MG63 (cell line): ENCODE measurements around the gene NPHP1. TPM values are rescaled to one million over a fixed set of nuclear protein-coding genes. Genes with fewer than 3 reads are reported as not detected.
"Not testable (repeated sequence)": the region's sequence is repeated elsewhere in the genome, so short reads cannot be mapped to it uniquely, and the experiment has no call there.

Experiments used
- DNase-seq: peaks from one replicate; pipeline ENCODE4 v3.0.0-alpha.2; 2020
- H3K27me3 ChIP-seq: fragments of 250-450 bp; sonication (Bioruptor Pico); 2 replicates; pipeline ENCODE4 v1.5.1; 2020; ENCODE audit warnings: mild to moderate bottlenecking, moderate library complexity
- H3K36me3 ChIP-seq: fragments of 250-450 bp; sonication (Bioruptor Pico); 2 replicates; pipeline ENCODE4 v1.5.1; 2020; ENCODE audit warnings: mild to moderate bottlenecking, moderate library complexity
- H3K4me3 ChIP-seq: fragments of 250-450 bp; sonication (Bioruptor Pico); 2 replicates; pipeline ENCODE4 v1.5.1; 2020; ENCODE audit warnings: mild to moderate bottlenecking, moderate library complexity
- H3K9me3 ChIP-seq: fragments of 250-450 bp; sonication (Bioruptor Pico); 2 replicates; pipeline ENCODE4 v1.5.1; 2020; ENCODE audit warnings: mild to moderate bottlenecking, moderate library complexity
- total RNA-seq: library from RNA; depleted of rRNA; stranded (reverse); fragments of >200 nt; shearing (Covaris generic); gene quantifications from 2 replicates; pipeline ENCODE4 v1.2.3, GENCODE V29; 2014; ENCODE audit warnings: low replicate concordance

Gene NPHP1
- total RNA-seq, 1 experiment from 2014 or later, result 2.5 TPM

DNA sequence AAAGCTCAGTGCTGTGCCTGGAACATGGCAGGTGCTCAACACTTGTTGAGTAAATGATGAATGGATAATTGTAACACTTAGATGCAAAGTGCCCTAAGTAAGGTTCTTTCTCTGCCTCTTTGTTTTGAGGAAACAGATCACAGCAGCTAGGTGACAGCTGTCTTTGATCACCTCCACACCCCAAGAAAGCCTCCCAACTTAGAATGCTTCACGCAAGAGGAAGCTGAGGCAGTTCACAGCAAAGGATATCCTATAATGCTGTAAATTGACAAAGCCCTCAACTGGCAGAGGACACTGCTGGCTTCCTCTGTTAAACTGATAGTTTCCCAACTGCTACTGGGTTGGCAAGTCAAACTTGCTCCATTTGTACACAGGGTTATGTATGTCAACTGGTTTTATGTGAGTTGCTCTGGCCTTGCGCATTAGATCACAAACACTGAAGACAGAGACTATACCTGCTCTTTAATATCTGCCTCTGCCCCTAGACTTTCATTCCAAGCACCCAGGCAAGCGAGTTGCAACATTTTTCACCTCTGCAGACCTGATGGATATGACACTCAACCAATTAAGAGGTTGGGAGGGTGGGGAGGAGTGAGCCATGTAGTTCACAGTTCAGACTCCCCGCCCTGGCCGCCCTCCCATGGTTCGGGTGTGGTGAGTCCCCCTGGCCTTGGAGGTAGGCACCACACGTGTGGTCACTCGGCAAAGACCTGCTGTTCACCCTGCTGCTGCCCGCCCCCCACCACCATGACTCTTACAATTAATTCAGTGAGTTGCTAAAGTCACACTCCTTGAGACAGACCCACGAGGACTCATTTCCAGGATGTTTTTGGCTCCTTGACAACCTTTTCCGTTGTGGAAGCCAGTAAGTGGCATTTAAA, 84.4 kb downstream of the NPHP1 start:
- no peak overlapping the region for H3K4me3 ChIP-seq
- no peaks in the 10 kb centered on the region for H3K27me3 ChIP-seq
- no peak for DNase-seq
- H3K9me3 ChIP-seq, result no peaks in the 10 kb centered on the region
- no peaks in the 10 kb centered on the region for H3K36me3 ChIP-seq

DNA sequence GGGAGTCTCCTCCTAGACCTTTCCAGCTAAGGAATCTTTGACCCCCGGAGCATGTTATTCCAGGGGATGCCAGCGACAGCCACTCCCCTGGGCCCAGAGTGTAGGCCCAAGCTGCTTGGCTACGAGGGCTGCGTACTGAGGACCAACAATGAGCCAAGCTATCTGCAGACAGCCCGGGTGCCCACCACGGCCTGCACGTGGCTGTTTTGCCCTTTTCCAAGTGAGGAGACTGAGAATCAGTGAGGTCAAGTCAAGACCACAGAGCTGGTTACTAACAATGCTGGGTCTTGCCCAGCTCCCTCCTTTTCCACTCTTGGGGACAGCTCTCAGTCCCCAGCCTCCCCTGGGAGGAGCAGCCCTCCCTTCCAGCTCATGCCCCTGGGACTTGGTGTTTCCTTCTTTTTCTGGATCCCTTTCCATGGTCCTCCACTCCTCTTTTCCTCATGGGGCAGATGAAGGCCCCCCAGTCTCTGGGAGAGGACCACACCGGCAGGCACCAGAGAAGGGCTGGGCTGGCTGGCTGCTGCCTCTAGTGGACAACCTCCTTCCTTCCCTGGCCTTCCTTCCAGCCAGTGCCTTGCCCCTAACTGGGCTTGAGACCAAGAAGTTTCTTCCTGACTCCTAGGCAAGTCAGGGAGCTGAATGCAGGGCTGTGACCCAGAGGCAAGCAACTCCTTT, 88.6 kb downstream of the NPHP1 start:
- H3K4me3 ChIP-seq, result no peak overlapping the region
- DNase-seq, result peak; percentile 79
- H3K36me3 ChIP-seq, result no peaks in the 10 kb centered on the region
- no peaks in the 10 kb centered on the region for H3K27me3 ChIP-seq
- H3K9me3 ChIP-seq, result no peaks in the 10 kb centered on the region

- Histone ChIP-seq H3K9me3 (no peaks in the 10 kb centered on the region), H3K4me3 (no peak within 1 kb of the TSS)
- no peak for DNase-seq
Observed at GRCh38 chr2:110115291-110116032, 89.4 kb downstream of the NPHP1 start, which contains the start of gene MALL. TSS of gene MALL (minus strand) at chr2:110115822. CDS start at chr2:110115792, 30 bp downstream.

GRCh38 chr2:110114831-110115255, 90.0 kb downstream of the NPHP1 start:
- DNase-seq, result no peak
- no peak overlapping the region for H3K4me3 ChIP-seq
- H3K9me3 ChIP-seq, result no peaks in the 10 kb centered on the region
- H3K36me3 ChIP-seq, result no peaks in the 10 kb centered on the region
- H3K27me3 ChIP-seq, result no peaks in the 10 kb centered on the region

More at GRCh38 chr2:110115291-110116032, 89.4 kb downstream of the NPHP1 start, which contains the start of gene MALL:
- no peaks in the 10 kb centered on the region for H3K27me3 ChIP-seq
- no peaks in the 10 kb centered on the region for H3K36me3 ChIP-seq

DNA sequence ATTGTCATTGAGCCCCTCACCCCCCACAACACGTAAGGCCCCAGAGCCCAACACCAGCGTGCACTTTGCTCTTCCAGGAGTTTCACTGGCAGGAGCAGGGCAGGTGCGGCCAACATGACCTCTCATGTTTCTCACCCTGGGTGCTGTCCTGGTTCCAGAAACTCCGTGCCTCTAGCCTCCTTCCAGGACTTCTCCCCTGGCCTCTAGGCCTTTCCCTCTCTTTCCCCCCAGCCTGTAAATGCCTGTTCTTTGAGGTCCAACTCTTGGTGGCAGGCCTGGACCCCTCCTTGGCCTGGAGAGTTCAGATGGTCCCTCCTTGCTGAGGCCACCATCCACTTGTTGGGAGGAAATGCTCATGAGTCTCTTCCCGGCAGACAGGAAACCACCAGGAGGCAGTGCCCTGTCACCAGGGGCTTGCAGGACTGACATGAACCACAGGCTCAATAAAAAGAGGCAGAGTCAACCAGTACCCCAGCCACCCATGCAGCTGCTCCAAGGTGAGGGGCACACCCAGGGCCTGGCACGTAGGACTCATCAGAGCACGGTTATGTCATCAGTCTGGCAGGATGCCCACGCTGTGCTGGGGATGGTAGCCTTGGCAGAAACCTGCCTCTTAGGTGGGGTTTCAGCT, 90.7 kb downstream of the NPHP1 start:
- Histone ChIP-seq H3K36me3 (no peaks in the 10 kb centered on the region), H3K4me3 (no peak overlapping the region), H3K9me3 (no peaks in the 10 kb centered on the region), H3K27me3 (no peaks in the 10 kb centered on the region)
- DNase-seq, result peak; percentile 26

- not testable (repeated sequence) for H3K4me3 ChIP-seq, H3K27me3 ChIP-seq, DNase-seq, H3K9me3 ChIP-seq, H3K36me3 ChIP-seq
Observed at GRCh38 chr2:110108291-110108690, 96.5 kb downstream of the NPHP1 start.

DNA sequence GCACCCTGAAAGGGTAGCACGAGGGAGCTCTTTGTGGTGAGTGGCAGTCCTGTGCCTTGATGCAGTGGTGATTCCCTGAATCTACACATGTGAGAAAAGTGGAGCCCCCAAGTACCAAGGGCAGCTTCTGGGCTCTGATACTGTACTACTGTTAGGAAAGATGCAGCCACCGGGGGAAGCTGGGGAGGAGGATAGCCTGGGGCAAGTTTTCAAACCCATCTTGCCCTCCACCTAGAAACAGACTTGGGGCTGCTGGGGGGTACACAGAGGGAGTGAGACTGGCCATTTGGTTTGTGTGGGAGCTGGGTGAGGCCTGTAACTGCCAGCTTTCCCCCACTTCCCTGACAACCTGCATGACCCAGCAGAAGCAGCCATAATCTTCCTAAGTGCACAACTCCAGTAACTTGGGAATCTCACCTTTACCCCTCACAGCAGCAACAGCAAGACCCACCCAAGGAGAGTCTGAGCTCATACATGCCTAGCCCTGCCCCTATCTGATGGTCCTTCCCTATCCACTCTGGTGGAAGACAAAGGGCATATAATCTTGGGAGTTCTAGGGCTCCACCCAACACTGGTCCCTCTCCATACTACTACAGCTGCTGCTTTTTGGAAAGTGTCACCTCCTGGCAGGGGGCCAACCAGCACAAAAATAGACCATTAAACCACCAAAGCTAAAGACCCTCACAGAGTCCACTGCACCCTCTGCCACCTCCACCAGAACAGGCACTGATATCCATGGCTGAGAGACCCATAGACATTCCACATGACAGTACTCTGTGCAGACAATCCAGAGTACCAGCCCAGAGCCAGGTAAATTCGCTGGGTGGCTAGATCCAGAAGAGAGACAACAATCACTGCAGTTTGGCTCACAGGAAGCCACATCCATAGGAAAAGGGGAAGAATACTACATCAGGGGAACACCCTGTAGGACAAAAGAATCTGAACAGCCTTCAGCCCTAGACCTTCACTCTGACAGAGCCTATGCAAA, 97.4 kb downstream of the NPHP1 start:
- H3K36me3 ChIP-seq, result no peaks in the 10 kb centered on the region
- no peak for DNase-seq
- no peaks in the 10 kb centered on the region for H3K9me3 ChIP-seq
- H3K27me3 ChIP-seq, result no peaks in the 10 kb centered on the region
- H3K4me3 ChIP-seq, result no peak overlapping the region

GRCh38 chr2:110106642-110107041, 98.2 kb downstream of the NPHP1 start:
- peak; percentile 41 for DNase-seq
- no peak overlapping the region for H3K4me3 ChIP-seq
- H3K36me3 ChIP-seq, result no peaks in the 10 kb centered on the region
- H3K27me3 ChIP-seq, result no peaks in the 10 kb centered on the region
- no peaks in the 10 kb centered on the region for H3K9me3 ChIP-seq

- no peak overlapping the region for H3K4me3 ChIP-seq
- no peaks in the 10 kb centered on the region for H3K36me3 ChIP-seq
- DNase-seq, result peak; percentile 57
- H3K27me3 ChIP-seq, result no peaks in the 10 kb centered on the region
- H3K9me3 ChIP-seq, result no peaks in the 10 kb centered on the region
Observed at GRCh38 chr2:110105608-110106467, 99.0 kb downstream of the NPHP1 start.

DNA sequence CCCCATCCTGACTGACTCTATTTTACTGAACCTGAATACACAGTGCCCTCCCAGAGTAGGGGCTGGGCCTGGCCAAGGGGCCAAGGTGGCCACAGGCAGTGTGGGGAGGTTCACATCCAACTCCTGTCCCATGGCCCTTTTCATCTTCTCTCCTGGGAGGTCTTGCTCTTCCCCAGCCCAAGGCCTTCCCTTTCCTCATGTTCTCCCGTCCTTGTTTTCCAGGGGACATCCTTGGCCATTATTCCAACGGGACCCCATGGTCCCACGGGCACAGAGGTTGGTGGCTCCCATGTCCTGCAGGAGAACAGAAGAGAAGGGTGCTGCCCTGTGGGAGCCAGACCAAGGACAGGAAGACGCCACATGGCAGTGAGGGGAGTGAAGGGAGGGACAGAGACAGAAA, 99.6 kb downstream of the NPHP1 start:
- no peaks in the 10 kb centered on the region for H3K27me3 ChIP-seq
- H3K9me3 ChIP-seq, result no peaks in the 10 kb centered on the region
- H3K36me3 ChIP-seq, result no peaks in the 10 kb centered on the region
- DNase-seq, result no peak
- H3K4me3 ChIP-seq, result no peak overlapping the region

GRCh38 chr2:110104025-110104771, 100.6 kb downstream of the NPHP1 start:
- no peaks in the 10 kb centered on the region for H3K9me3 ChIP-seq
- H3K27me3 ChIP-seq, result no peaks in the 10 kb centered on the region
- peak; percentile 33 for DNase-seq
- no peak overlapping the region for H3K4me3 ChIP-seq
- H3K36me3 ChIP-seq, result no peaks in the 10 kb centered on the region

DNA sequence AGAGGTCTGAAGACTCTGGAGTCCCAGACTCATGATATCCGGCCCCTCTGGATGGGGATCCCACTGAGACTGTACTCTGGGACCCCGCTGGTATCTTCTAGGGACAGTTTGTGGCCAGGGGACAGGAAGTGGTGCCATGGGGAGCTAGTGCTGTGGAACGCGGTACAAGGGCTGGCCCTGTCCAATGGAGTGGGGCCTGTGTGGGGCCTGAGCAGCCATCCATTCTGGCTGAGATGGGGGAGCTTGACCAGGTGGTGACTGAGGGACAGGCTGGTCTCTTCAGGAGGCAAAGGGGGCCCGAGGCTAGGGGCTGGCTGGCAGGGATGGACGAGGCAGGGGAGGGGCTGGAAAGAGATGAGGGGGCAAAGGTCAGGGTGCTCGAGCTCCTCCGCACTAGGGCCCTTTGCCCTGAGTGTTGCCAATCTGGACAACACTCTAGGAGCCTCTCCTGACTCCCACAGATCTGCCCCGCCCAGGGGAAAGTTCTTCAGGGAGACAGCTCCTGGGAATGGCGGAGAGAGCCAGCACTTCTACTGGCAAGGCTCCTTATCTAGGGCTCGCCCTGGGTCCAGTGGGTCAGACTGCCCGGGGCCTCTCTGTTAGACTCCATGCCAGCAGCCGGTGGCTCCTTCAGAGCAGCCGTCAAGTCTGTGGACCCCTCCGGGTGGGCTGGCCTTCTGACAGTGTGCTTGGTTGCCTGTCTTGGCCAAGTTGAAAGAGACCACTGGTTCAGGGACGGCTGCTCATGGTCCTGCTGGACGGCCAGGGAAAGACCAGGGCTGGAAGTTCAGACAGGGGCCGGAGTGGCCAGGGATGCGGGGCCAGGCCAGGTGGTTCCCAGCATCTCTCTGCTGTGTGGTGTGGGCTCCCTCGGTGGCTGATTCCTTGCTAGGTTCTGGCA, 101.5 kb downstream of the NPHP1 start:
- H3K36me3 ChIP-seq, result no peaks in the 10 kb centered on the region
- no peak for DNase-seq

More for the DNA sequence above, 101.5 kb downstream of the NPHP1 start:
- Histone ChIP-seq H3K4me3 (no peak overlapping the region), H3K9me3 (no peaks in the 10 kb centered on the region), H3K27me3 (no peaks in the 10 kb centered on the region)
